Astrocyte of the spinal cord (primary cell): Measurements from ENCODE around the gene FGF22.
"Not testable (repeated sequence)": the region's sequence is repeated elsewhere in the genome, so short reads cannot be mapped to it uniquely, and the experiment has no call there.

ENCODE experiments used
- DNase-seq: peaks from one replicate; pipeline ENCODE4 v3.0.0; 2011; ENCODE audit warnings: low read depth, low spot score
- H3K4me3 ChIP-seq: 2 replicates; pipeline ENCODE4 v1.5.1; 2011; ENCODE audit warnings: low read depth, mild to moderate bottlenecking, low read length, moderate library complexity
- in situ Hi-C: cut with HindIII; loops from 2 replicates; pipeline ENCODE4 v1.10.0; 2017; ENCODE audit warnings: low sequenced_read_pairs
- TF ChIP-seq, protein P1 (sequence below): IDR thresholded peaks from 2 replicates; pipeline ENCODE4 v1.5.1; 2012; ENCODE audit warnings: low read depth, mild to moderate bottlenecking, low read length, inconsistent platforms

The FGF22 gene

DNA sequence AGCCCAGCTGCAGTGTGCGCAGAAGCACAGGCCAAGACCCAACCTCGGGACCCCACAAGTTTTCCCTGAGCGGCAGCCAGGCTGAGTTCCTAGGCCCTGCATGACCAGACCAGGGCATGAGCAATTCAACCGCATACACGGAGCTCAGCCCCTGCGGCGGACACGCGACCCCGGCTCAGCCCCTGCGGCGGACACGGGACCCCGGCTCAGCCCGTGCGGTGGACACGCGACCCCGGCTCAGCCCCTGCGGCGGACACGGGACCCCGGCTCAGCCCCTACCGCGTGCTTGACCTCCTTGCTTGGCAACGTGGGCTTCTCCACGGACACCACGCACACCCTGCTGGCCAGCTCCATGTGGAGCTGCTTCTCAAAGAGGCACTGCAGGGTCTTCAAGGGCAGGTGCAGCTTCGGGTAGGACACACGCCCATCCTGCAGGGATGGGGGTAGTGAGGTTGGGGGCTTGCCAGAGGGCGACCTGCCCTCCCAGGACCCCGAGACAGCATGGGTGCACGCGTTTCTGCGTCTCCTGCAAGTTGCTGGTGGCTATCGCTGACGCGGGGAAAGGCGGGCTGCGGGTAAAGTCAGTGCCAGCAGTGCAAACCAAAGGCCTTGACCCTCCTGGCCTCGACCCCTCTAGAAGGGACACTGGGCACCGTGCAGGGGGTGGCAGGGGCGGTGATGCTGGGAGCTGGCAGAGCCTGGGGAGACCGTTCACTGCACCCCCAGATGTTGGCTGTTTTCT lies 16.3 kb upstream of the FGF22 start:
- no peak overlapping the region for H3K4me3 ChIP-seq
- in situ Hi-C loops: no loop called here
- no peak for DNase-seq
- TF ChIP-seq, protein P1, sequence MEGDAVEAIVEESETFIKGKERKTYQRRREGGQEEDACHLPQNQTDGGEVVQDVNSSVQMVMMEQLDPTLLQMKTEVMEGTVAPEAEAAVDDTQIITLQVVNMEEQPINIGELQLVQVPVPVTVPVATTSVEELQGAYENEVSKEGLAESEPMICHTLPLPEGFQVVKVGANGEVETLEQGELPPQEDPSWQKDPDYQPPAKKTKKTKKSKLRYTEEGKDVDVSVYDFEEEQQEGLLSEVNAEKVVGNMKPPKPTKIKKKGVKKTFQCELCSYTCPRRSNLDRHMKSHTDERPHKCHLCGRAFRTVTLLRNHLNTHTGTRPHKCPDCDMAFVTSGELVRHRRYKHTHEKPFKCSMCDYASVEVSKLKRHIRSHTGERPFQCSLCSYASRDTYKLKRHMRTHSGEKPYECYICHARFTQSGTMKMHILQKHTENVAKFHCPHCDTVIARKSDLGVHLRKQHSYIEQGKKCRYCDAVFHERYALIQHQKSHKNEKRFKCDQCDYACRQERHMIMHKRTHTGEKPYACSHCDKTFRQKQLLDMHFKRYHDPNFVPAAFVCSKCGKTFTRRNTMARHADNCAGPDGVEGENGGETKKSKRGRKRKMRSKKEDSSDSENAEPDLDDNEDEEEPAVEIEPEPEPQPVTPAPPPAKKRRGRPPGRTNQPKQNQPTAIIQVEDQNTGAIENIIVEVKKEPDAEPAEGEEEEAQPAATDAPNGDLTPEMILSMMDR: no peak

DNA sequence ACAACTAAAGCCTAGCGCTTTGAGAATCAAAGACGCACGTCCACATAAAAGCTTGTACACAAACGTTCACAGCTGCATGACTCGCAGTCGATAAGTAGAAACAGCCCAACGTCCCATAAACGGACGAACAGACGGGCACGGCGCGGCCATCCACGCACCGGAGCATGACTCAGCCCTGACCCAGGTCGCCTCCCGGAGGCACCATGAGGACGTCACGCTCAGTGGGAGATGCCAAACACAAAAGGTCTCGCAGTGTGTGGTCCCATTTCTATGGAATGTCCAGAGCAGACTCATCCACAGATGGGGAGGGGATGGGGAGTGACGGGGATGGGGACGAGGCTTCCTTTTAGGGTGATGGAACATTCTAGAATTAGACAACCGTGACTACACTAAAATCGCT lies 15.7 kb upstream of the FGF22 start:
- TF ChIP-seq, protein P1: no peak
- peak; percentile 99 for DNase-seq
- in situ Hi-C loops: no loop called here
- H3K4me3 ChIP-seq: no peak overlapping the region

DNA sequence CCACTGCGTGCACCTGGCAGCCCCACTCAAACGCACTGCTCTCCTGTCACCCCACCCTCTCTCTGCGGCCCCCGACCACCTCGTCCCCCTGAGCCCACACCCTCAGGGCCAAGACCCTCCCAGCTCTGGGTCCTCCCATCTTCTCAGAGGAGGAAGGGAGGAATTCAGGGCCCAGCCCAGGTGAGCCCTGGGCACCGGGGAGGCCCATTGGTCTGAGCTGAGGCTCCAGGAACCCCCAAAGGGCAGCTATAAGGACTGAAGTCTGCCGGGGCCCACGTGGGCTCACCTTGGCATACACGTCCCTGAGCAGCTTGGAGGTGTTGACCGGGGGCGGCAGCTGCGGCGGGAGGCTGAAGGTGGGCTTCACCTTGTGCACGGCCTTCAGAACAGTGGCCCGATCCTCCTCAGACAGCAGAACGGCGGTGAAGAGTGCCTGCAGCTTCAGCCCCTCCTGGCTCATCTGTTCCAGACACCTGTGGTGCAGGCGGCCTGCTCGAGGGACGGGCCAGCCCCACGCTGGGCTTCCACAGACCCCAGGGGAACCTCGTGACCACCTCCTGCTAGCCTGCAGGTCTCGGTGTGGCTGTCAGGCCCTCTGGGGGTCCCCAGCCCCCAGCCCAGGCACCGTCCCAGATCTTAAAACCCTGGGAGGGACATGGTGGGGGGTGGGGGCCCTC lies 15.1 kb upstream of the FGF22 start:
- no peak for DNase-seq
- no peak overlapping the region for H3K4me3 ChIP-seq
- in situ Hi-C loops: no loop called here
- TF ChIP-seq, protein P1: no peak

DNA sequence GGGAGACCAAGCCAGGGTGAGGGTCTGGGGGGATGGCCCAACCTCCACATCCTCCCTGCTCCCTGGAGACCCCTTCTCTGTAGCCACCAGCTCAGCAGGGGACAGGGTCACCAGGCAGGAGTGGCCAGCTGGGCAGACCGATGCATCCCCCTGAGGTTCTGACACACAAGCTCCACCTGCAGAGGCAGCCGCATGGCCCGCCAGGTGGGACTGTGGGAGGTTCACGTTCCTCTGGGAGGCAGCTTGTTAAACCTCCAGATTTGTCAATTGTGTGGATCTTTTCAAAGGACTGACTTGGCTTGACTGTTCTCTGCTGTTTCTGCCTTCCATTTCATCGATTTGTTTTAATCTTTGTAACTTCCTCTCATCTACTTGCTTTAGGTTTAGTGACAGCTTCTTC lies 14.4 kb upstream of the FGF22 start:
- no peak for DNase-seq
- H3K4me3 ChIP-seq: no peak overlapping the region
- in situ Hi-C loops: no loop called here
- TF ChIP-seq, protein P1: no peak

DNA sequence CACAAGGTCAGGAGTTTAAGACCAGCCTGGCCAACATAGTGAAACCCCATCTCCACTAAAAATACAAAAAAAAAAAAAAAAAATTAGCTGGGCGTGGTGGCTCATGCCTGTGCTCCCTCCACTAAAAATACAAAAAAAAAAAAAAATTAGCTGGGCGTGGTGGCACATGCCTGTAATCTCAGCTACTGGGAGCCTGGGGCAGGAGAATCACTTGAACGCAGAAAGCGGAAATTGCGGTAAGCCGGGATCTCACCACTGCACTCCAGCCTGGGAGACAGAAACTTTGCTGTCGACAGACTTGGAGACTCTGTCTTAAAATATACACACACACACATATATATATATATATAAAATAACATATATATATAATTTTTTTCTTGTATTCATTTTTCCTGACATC lies 13.1 kb upstream of the FGF22 start:
- H3K4me3 ChIP-seq, DNase-seq, in situ Hi-C loops: not testable (repeated sequence)

DNA sequence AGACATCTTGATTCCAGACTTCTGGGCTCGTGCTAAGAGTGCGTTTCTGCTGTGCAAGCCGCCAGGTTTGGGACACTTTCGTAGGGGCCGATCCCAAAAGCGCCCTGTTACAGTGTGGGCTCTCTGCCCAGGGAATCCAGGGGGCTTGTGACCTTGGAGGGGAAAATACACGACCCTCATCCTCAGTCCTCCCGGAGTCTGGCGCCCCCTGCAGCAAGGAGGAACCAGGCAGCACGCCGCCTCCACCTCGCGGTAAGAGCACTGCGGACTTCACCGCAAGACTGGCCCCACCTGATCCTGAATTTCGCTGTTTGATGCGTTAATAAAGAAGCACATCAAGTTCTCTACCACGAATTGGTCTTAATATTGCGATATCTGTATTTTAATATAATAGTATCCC lies 11.5 kb upstream of the FGF22 start:
- in situ Hi-C loops: no loop called here
- DNase-seq: no peak

DNA sequence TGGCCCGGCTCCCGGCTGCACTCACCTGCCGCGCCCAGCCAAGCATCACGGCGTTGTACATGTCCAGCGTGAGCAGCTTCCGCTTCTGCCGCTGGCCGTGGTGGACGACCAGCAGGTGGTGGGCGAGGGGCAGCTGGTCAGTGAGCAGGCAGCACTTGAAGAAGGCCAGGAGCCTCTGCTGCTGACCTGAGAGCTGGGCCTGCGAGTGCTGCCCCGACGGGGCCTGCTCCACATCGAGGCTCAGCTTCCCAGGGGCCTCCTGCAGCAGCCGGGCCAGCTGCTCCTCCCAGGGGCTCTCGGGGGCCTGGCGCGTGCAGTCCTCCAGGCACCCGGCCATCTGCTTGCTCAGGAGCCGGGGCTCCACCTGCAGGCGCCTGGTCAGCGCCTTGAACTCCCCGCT lies 10.2 kb upstream of the FGF22 start:
- DNase-seq, in situ Hi-C loops: not testable (repeated sequence)

More for the DNA sequence above, 11.5 kb upstream of the FGF22 start:
- H3K4me3 ChIP-seq: no peak overlapping the region
- TF ChIP-seq, protein P1: peak; percentile 51

More for the DNA sequence above, 10.2 kb upstream of the FGF22 start:
- not testable (repeated sequence) for H3K4me3 ChIP-seq
